AG04449 (cell line): ENCODE results near the gene ANKS1A.
"Not testable (repeated sequence)": the region's sequence is repeated elsewhere in the genome, so short reads cannot be mapped to it uniquely, and the experiment has no call there.

Source experiments
- CTCF ChIA-PET: fragments of 350-600 bp; formaldehyde crosslinking; extraction: SDS; loops from one replicate; lab custom pipeline; 2021; ENCODE audit warnings: antibody characterized with exemption; lab: Yijun Ruan, JAX
- POLR2A ChIA-PET: fragments of 400-600, 350-600 bp; formaldehyde crosslinking; extraction: SDS; loops from one replicate; lab custom pipeline; 2020; ENCODE audit warnings: antibody characterized with exemption, inconsistent platforms; lab: Yijun Ruan, JAX
- DNase-seq: peaks from one replicate; pipeline ENCODE4 v3.0.0-alpha.2; 2010; ENCODE audit warnings: low read depth, low spot score
- H3K4me3 ChIP-seq: 2 replicates; pipeline ENCODE4 v1.5.1; 2011; ENCODE audit warnings: low read depth, mild to moderate bottlenecking, control low read depth, low read length
- TF ChIP-seq, protein P1 (sequence below): IDR thresholded peaks from one replicate; pipeline ENCODE4 v1.5.1; 2011; ENCODE audit warnings: mild to moderate bottlenecking, moderate library complexity, low read length, control low read depth, inconsistent platforms; ENCODE audit not compliant: insufficient read depth; ENCODE audit errors: missing control alignments

The ANKS1A gene

DNA sequence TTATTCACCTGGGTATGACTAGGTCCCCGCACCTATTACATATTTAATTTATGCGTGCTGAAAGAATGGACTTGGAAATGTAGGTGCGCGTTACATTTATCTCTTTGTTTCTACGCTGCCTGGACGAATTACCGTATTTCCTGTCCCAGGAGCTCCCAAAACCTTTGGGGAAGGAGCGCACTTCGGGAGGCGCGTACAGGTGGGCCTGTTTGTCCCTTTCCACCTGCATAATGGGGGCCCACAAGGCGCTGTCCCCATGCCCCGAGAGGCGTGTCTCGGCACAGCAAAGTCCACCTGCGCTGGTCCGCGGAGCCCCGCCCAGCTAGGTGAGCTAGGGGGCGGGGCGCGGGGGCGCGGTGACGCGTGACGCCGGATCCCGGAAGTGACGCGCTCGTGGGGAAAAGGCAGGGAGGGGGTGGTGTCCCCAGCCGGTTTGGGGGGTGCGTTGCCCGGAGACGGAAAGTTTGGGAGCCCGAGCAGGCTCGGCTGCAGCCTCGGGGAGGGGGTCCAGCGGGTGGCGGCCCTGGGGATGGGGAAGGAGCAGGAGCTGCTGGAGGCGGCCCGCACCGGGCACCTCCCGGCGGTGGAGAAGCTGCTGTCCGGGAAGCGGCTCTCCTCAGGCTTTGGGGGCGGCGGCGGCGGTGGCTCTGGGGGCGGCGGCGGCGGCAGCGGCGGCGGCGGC lies at the start of gene ANKS1A:
TSS of gene ANKS1A (plus strand) at position 382 of the 682 bp plus-strand sequence. CDS start at position 530, 148 bp downstream.
- TF ChIP-seq, protein P1, sequence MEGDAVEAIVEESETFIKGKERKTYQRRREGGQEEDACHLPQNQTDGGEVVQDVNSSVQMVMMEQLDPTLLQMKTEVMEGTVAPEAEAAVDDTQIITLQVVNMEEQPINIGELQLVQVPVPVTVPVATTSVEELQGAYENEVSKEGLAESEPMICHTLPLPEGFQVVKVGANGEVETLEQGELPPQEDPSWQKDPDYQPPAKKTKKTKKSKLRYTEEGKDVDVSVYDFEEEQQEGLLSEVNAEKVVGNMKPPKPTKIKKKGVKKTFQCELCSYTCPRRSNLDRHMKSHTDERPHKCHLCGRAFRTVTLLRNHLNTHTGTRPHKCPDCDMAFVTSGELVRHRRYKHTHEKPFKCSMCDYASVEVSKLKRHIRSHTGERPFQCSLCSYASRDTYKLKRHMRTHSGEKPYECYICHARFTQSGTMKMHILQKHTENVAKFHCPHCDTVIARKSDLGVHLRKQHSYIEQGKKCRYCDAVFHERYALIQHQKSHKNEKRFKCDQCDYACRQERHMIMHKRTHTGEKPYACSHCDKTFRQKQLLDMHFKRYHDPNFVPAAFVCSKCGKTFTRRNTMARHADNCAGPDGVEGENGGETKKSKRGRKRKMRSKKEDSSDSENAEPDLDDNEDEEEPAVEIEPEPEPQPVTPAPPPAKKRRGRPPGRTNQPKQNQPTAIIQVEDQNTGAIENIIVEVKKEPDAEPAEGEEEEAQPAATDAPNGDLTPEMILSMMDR = no peak
- CTCF ChIA-PET = interaction anchor here (0.8 to 4.3 kb wide), 7 partner anchors 25 to 352 kb away, joined by 3 to 21 read pairs (median 3); no protein-coding TSS in a partner anchor
- DNase-seq = no peak
- H3K4me3 ChIP-seq = peak within 1 kb of the TSS; percentile 95
- POLR2A ChIA-PET = interaction anchor here (1.1 kb wide), 1 partner anchor 20 kb away, joined by 4 read pairs; no protein-coding TSS in a partner anchor

DNA sequence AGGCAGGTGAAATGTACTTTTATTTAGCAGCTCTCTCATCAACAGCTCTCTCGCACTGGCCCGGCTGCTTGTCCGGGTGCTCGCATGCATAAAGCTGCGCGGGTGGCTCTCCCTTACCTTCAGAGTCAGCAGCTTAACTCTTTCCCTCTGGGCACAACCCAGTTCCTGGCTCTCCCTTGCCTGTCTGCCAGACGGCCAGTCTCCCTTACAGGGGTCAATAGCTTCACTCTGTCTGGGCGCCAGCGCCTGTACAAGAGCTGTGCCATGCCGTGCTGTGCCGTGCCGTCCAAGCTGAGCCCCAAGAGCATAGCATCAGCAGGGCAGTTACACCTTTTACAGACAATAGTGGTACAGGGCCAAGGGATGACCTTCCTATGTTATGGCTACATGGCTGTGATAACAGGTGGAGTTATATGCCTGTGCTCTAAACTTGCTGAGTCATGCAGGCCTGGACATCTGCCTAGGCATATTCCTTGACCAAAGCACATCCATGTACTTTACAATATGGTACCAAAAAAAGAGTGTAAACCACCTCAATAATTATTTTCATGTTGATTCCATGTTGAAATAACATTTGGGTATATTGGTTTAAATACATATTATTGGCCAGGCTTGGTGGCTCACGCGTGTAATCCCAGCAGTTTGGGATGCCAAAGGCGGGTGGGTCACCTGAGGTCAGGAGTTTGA lies 49.2 kb upstream of the ANKS1A start:
- TF ChIP-seq, protein P1 = no peak
- no peak for DNase-seq
- CTCF ChIA-PET = no interaction called here
- POLR2A ChIA-PET = no interaction called here
- H3K4me3 ChIP-seq = no peak overlapping the region

GRCh38 chr6:34849066-34849465 lies 40.0 kb upstream of the ANKS1A start:
- H3K4me3 ChIP-seq, CTCF ChIA-PET, POLR2A ChIA-PET, DNase-seq: not testable (repeated sequence)

DNA sequence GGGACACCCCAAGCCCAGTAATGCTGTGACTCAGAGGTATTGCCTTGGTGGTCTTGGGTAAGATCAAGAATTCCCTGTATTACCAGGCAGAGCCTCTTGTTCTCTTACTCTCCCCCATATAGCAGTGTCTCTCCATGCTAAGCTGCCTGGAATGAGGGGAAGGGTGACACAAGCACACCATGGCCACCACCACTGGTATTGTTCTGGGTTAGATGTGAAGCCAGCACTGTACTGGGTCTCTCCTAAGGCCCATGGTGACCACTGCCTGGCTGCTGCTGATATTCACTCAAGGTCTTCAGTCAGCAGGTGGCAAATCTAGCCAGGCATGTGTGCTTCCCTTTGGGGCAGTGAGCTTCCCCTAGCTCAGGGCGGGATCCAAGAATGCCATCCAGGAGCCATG lies 37.7 kb upstream of the ANKS1A start:
- no peak overlapping the region for H3K4me3 ChIP-seq
- POLR2A ChIA-PET = no interaction called here
- CTCF ChIA-PET = interaction anchor here (1.5 kb wide), 1 partner anchor 13 kb away, joined by 4 read pairs; no protein-coding TSS in a partner anchor
- DNase-seq = no peak
- TF ChIP-seq, protein P1 = no peak

DNA sequence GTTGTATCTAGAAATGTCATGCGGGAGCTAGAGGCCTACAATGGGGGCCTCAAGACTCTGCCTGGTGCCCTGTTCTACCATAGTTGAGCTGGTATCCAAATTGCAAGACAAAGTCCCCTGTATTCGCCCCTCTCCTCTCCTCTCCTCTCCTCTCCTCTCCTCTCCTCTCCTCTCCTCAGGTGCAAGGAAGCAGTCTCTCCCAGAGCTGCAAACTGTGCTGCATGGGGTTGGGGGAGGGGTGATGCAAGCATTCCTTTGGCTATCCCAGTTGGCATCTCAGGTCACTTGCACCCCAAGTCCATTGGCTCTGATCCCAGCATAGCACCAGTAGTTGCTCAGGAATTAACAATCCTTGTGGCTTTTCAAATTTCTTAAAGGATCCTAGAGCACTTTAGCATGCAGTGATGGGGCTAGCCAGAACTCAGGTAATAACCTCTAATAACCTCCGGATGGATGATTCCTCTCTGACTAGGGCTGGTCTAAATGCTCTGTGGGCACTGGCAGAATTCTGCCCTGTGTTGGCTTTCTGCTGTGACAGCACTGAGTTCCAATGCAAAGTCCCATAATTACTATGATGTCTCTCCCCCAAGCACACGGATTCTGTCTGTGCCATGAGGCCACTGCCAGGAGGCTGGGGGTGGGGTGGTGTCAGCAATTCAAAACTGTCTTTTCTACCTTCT lies 36.5 kb upstream of the ANKS1A start:
- H3K4me3 ChIP-seq = no peak overlapping the region
- DNase-seq = no peak
- ChIA-PET CTCF (interaction anchor here (0.8 kb wide), 1 partner anchor 287 kb away, joined by 3 read pairs; no protein-coding TSS in a partner anchor), POLR2A (no interaction called here)
- TF ChIP-seq, protein P1 = no peak

DNA sequence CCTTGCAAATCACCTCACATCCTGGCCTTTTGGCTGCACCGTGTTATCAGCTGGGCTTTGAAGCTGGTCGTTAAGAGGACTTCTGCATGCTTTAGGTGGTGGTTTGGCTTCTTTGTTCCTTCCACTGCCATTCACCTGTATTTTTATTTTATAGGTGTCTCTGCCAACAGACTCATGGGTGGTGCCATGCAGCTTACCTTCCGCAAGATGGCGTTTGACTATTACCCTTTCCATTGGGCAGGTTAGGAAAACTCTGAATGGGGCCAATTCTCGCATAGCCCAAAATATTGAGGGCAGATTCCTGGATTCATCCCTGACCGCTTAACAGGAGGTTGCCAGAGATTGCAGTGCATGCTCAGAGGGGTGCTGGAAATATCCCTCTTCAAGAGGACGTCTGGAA lies 33.6 kb upstream of the ANKS1A start:
- POLR2A ChIA-PET = no interaction called here
- DNase-seq = no peak

More for the DNA sequence above, 33.6 kb upstream of the ANKS1A start:
- TF ChIP-seq, protein P1 = no peak
- no peak overlapping the region for H3K4me3 ChIP-seq
- CTCF ChIA-PET = interaction anchor here (1.3 kb wide), 1 partner anchor 285 kb away, joined by 3 read pairs; no protein-coding TSS in a partner anchor
